Testis (tissue), 2 donors: ENCODE data around the gene EIPR1.

ENCODE experiments used
- CTCF ChIP-seq, 3 experiments: fragments of 450-650 bp in 2 of 3; fragments of 200-600 bp in 1 of 3; sonication (generic) in 1 of 3; IDR thresholded peaks; one replicate each; pipeline ENCODE4 v1.5.1; 2016 to 2019; ENCODE audit warnings: antibody characterized with exemption in 3 of 3, mild to moderate bottlenecking in 2 of 3, moderate library complexity in 1 of 3
- POLR2A ChIP-seq: fragments of 450-650 bp; IDR thresholded peaks from one replicate; pipeline ENCODE4 v1.6.1; 2017; ENCODE audit warnings: antibody characterized with exemption, mild to moderate bottlenecking, moderate library complexity

GRCh38 chr2:3319745-3320566, 57.7 kb downstream of the EIPR1 start:
- TF ChIP-seq CTCF (IDR thresholded peaks at IDR 0.05) = no peak
- TF ChIP-seq POLR2A = no peak
